ENCODE measurements around the gene FAH.

FAH gene

GRCh38 chr15:80174017-80174746, 21.4 kb downstream of the FAH start:
- DNase-seq, result no peak

- DNase-seq, result no peak
Measured at GRCh38 chr15:80175436-80175835, 22.6 kb downstream of the FAH start.

- no peak for DNase-seq
Measured at GRCh38 chr15:80176443-80176842, 23.6 kb downstream of the FAH start.

- DNase-seq, result no peak
Measured at GRCh38 chr15:80177156-80177555, 24.4 kb downstream of the FAH start.

GRCh38 chr15:80179025-80179759, 26.4 kb downstream of the FAH start:
- peak; percentile 33 for DNase-seq

GRCh38 chr15:80179935-80180334, 27.1 kb downstream of the FAH start:
- DNase-seq, result peak; percentile 42

GRCh38 chr15:80180468-80180867, 27.7 kb downstream of the FAH start:
- DNase-seq, result no peak

- peak; percentile 42 for DNase-seq
Measured at GRCh38 chr15:80180986-80181385, 28.2 kb downstream of the FAH start.

- DNase-seq, result no peak
Measured at GRCh38 chr15:80182611-80183261, 29.9 kb downstream of the FAH start.

- no peak for DNase-seq
Measured at GRCh38 chr15:80183306-80183705, 30.5 kb downstream of the FAH start.

GRCh38 chr15:80183886-80184285, 31.1 kb downstream of the FAH start:
- no peak for DNase-seq

- no peak for DNase-seq
Measured at GRCh38 chr15:80184554-80184953, 31.8 kb downstream of the FAH start.

- DNase-seq, result no peak
Measured at GRCh38 chr15:80185152-80185551, 32.4 kb downstream of the FAH start.

- no peak for DNase-seq
Measured at GRCh38 chr15:80186066-80186465, 33.3 kb downstream of the FAH start.

GRCh38 chr15:80186597-80186996, 33.8 kb downstream of the FAH start:
- DNase-seq, result no peak

- no peak for DNase-seq
Measured at GRCh38 chr15:80188251-80188650, 35.5 kb downstream of the FAH start.

GRCh38 chr15:80191198-80191597, 38.4 kb downstream of the FAH start:
- DNase-seq, result no peak

GRCh38 chr15:80191897-80192595, 39.2 kb downstream of the FAH start:
- no peak for DNase-seq

- no peak for DNase-seq
Measured at GRCh38 chr15:80194186-80194585, 41.4 kb downstream of the FAH start.

- DNase-seq, result no peak
Measured at GRCh38 chr15:80194914-80195313, 42.1 kb downstream of the FAH start.

GRCh38 chr15:80199366-80199765, 46.6 kb downstream of the FAH start:
- DNase-seq, result no peak

GRCh38 chr15:80199869-80200268, 47.1 kb downstream of the FAH start:
- no peak for DNase-seq

GRCh38 chr15:80201256-80202015, 48.6 kb downstream of the FAH start:
- no peak for DNase-seq

Data from activated effector memory CD4-positive, alpha-beta T cell treated with anti-CD3 and anti-CD28 coated beads, Interleukin-2, amount 50 U/mL, for 16 hours (primary cell).